Measurements from ENCODE around the gene DOP1A.

- TF ChIP-seq CTCF (conservative IDR thresholded peaks at IDR 0.05) (no peak), ZFX (IDR thresholded peaks at IDR 0.05) (no peak)
Observed at GRCh38 chr6:83097675-83098074, 30.2 kb downstream of the DOP1A start.
